AG10803 (cell line): ENCODE data around the gene PTPRS.

ENCODE experiments used
- DNase-seq: peaks from one replicate; pipeline ENCODE4 v3.0.0; 2010; ENCODE audit warnings: low read depth
- H3K4me3 ChIP-seq: 2 replicates; pipeline ENCODE4 v1.5.1; 2011; ENCODE audit warnings: mild to moderate bottlenecking, low read length, control low read depth
- TF ChIP-seq, protein P1 (sequence below): conservative IDR thresholded peaks from 2 replicates; pipeline ENCODE4 v1.5.1; 2011; ENCODE audit warnings: mild to moderate bottlenecking, low read length, control low read depth, inconsistent platforms

Gene PTPRS

DNA sequence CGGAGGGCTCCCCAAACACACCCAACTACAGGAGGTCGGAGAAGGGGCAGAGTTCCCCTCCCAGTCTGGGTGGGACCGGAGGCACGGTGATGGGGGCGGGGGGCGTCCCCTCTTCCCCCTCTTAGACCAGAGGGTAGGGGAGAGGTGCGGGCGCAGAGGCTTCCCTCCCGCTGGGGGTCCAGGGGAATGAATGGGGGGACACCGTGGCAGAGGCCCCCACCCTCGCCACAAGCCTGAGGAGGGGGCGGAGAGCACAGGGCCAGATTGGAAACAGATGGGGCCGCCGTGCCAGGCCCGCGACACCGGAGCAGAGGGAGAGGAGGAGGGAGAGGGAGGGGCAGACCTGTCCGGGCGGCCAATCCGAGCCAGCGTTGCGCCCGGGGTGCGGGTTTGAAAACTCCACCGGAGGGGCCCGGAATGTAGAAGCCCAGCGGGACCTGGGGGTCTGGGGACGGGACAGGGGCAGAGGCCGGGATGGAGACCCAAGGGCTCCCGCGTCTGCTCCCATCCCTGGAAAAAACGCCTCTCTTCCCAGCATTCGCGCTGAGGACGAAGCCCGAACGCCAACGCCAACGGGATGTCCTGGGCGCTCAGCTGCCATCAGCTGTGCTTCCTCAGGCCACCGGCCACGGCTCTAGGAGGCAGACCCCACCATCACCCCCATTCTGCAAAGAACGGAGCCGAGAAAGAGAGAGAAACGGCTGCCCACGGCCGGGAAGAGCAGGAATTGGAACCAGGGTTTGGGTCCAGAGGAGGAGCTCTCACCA is 46.8 kb downstream of the PTPRS start:
- peak; percentile 56 for DNase-seq
- TF ChIP-seq, protein P1, sequence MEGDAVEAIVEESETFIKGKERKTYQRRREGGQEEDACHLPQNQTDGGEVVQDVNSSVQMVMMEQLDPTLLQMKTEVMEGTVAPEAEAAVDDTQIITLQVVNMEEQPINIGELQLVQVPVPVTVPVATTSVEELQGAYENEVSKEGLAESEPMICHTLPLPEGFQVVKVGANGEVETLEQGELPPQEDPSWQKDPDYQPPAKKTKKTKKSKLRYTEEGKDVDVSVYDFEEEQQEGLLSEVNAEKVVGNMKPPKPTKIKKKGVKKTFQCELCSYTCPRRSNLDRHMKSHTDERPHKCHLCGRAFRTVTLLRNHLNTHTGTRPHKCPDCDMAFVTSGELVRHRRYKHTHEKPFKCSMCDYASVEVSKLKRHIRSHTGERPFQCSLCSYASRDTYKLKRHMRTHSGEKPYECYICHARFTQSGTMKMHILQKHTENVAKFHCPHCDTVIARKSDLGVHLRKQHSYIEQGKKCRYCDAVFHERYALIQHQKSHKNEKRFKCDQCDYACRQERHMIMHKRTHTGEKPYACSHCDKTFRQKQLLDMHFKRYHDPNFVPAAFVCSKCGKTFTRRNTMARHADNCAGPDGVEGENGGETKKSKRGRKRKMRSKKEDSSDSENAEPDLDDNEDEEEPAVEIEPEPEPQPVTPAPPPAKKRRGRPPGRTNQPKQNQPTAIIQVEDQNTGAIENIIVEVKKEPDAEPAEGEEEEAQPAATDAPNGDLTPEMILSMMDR, result no peak
- H3K4me3 ChIP-seq, result peak overlapping the region; percentile 80

DNA sequence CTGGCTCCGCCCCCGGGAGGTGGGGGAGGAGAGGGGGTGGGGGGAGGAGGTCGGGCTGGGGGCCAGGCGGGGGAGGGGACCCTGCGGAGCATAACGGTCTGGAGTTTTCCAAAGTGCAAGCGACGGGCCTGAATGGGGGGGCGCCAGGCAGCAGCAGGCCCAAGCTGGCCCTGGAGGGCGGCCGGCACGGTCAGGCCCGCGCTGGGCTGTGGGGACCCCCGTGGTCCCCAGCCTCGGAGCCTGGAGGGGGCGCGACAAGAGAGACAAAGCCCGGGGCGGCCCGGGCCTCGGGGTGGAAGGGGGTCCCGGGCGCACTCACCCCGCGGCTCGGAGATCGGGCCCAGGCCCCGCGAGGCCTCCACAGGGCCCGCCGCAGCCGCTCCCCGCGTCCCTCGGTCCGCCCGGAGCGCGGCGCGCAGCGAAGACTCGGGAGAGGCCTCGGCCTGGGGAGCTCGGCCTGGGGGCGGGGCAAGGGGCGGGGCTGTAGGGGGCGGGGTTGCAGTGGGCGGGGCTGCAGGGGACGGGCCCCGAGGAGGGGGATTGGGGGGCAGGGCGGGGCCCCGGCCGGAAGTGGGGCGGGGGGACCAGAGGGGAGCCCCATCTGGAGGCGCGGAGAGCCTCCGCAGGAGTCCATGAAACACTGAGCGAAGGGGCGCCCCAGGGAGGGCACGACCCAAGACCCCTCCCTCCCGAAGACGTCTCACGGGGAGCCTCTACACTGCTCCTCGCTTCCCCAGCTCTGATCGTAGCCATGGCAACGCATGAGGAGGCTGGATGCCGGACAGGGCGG is 47.6 kb downstream of the PTPRS start:
- TF ChIP-seq, protein P1, result no peak
- peak overlapping the region; percentile 85 for H3K4me3 ChIP-seq
- peak; percentile 75 for DNase-seq

DNA sequence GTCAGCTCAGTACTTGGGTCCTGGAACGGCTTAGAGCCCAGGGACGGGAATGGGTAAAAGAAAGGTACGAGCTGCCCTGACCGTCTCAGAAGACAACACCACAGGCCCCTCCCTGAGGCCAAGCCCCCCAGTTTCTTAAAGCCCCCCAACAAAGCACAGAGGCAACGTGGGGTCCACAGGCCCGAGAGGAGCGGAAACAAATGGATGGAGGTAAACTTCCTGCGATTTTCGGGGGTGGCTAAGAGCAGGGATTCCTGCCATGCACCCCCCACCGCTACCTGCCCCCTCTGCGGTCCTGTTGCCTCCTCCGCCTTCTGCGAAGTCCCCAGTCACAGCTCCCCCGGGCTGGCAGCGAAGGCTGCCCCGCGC is 48.2 kb downstream of the PTPRS start:
- no peak for DNase-seq
- H3K4me3 ChIP-seq, result peak overlapping the region; percentile 85
- TF ChIP-seq, protein P1, result no peak

DNA sequence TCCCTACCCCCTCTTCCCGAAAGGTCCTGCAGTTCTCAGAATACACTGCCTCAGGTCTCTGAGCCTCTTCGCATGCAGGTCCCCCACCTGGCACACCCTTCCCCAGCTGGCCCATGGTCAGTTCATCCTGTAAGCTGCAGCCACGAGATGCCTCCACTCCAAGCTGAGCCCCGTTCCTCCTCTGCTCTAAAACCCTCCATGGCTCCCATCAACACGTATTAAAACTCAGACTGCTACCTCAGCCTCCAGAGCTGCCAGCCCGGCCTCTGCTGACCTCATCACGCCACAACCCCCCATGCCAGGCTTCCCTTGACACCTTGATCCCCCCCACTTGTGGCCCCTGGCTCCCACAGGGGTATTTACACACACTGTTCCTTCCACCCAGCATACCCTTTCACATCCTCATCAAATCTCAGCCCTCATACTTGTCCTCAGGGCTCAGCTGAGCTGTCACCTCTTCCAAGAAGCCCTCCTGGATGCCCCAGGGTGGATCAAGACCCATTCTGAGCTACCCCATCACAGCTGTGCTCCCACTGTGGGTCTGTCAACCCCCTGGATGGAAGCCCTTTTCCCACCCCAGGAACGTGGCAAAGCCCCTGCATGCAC is 48.9 kb downstream of the PTPRS start:
- TF ChIP-seq, protein P1, result no peak
- peak overlapping the region; percentile 85 for H3K4me3 ChIP-seq
- no peak for DNase-seq
